Measurements from ENCODE around the gene PPL.
"Not testable (repeated sequence)": the region's sequence is repeated elsewhere in the genome, so short reads cannot be mapped to it uniquely, and the experiment has no call there.

Gene PPL

DNA sequence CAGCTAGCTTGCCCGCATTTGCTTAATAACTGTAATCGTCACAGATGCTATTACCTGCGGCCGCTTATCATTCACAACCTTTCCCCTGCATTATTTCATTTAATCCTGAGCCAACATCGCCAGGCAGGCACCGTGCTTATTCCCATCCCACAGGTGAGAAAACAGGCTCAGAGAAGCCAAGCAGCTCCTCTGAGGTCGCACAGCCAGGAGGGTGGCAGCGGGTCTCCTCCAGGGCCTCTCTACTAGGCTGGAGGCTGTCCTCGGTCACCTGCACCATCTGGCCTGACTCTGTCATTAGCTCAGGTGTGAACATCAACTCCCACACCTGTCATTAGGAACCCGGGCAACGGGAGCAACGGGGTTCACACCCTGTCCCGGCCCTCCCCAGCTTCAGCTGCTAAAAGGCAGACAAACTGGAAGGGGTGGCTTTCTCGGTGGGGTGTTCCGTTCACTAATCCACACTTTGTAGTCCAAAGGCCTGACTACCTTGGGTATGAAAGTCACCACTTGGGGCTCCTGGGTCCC, 3.0 kb downstream of the PPL start:
- no peak for DNase-seq

DNA sequence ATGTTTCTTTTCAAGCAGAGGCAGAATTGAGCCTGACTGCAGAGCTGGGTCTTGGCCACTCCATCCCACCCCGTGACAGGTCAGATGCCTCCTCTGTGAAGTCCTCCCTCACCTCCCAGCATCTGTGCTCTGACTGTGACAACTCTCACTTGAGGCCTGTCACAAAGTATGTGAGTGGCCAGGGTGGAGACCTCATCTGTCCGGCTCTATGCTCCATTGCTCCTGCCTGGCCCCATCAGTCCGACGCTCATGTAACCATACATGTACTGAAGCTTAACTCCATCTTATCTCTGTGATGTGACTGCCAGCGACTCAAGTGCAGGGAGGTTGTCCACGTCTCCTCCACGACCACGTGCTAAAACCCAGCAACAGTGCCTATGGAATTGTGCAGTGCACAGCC, 3.5 kb downstream of the PPL start:
- DNase-seq = no peak

DNA sequence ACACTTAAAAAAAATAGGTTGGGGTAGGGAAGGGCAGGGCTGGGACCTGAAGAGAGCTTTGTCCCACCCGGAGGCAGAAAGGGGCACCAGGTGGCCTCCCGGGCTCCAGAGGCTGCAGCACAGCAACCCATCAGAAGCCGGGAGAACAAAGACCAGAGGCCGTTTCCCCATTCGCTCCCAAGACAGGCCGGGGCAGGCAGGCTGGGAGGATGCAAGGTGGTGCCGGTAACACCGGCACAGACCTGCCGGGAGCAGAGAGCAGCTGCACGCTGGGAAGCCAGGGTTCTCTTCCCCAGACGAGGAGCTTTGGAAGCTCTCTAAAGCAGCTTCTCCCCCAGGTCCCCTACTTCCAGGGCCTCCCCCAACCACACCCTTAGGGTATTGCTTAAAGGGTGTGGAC, 5.6 kb downstream of the PPL start:
- no peak for DNase-seq

DNA sequence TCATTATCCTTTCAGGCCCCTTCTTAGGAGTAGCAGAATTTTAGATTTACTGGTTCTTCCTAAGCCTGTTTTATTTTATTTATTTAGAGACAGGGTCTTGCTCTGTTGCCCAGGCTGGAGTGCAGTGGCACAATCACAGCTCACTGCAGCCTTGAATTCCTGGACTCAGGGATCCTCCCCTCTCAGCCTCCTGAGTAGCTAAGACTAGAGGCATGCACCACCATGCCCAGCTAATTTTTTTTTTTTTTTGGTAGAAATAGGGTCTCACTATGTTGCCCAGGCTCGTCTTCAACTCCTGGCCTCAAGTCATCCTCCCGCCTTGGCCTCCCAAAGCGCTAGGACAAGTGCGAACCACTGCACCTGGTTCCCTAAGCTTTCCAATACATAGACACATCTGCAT, 7.3 kb downstream of the PPL start:
- not testable (repeated sequence) for DNase-seq

DNA sequence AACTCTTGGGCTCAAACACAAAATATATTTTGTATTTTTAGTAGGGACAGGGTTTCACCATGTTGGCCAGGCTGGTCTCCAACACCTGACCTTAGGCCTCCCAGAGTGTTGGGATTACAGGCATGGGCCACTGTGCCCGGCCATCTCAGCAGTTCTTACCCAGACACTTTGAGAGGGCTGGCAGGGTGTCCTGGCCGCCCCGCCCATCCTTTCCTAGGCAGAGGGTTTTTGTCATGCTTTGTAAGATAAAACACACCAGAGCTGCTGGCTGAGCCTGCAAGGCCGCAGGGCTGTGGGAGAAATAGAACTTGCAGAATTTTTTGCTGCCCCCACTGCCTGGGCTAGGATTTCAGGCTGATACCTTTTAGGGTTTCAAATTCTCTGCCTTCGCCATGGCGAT, 8.7 kb downstream of the PPL start:
- DNase-seq = no peak

DNA sequence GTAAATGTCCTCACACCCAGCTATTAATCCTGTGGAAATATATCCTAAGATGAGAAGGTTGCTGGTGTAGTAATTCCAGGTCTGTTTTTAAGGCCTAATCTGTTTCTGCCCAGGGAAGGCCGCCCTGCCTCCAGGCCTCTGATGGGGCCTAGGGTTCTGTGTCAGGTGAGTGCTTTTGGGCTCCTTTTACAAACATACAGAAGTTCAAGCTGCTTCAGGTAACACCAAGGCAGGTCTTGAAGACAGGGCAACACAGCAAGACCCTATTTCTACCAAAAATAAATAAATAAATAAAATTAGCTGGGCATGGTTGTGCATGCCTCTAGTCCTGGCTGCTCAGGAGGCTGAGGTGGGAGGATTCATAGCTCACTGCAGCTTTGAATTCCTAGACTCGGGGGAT, 9.3 kb downstream of the PPL start:
- DNase-seq = no peak

DNA sequence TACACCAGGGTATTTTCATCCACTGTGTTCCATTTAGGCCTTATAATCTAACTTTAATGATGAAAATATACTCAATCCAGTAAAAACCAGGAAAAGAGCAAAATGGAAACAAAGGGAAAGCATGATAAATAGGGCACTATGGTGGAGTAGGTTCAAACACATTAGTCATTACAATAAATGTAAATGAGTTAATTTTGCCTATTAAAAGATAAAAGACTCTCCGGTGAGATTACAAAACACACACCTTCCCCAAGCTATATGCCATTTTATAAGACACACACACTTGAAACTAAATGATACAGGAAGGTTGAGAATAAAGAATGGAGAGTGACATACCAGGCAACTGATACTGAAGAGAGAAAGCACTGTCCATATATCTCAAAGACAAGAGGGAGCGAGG, 10.0 kb downstream of the PPL start:
- no peak for DNase-seq

DNA sequence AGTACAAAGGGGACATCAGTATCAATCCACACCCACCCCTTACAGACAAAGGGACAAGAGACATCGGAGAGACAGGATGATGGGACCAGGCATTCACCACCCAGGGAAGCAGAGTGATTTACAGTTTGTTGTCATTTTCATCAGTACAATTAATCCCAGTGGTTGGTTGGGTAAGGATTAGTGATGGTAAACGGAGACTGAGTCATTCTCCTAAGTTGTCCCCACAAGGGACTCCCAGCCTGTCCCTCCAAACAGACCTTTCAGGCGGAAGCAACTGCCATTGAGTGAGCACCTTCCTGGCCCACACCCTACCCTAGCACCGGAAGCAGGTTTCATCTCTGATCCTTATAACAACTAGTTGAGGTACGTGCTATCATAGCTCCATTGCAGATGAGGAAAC, 11.2 kb downstream of the PPL start:
- no peak for DNase-seq

DNA sequence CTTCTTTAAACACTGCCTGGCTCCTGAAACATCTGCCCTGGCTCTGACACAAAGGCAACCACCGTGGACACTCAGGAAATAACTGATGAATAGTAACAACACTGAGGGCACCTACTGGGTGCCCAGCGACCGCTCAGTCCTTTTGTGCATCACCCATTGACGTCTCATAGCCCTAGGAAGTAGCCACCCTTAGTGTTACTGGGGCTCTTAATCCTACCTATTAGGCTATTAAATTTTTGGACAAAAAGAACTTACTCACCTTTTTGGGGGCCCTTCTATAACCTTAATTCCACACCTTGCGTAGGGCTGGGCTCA, 11.7 kb downstream of the PPL start:
- DNase-seq = no peak

DNA sequence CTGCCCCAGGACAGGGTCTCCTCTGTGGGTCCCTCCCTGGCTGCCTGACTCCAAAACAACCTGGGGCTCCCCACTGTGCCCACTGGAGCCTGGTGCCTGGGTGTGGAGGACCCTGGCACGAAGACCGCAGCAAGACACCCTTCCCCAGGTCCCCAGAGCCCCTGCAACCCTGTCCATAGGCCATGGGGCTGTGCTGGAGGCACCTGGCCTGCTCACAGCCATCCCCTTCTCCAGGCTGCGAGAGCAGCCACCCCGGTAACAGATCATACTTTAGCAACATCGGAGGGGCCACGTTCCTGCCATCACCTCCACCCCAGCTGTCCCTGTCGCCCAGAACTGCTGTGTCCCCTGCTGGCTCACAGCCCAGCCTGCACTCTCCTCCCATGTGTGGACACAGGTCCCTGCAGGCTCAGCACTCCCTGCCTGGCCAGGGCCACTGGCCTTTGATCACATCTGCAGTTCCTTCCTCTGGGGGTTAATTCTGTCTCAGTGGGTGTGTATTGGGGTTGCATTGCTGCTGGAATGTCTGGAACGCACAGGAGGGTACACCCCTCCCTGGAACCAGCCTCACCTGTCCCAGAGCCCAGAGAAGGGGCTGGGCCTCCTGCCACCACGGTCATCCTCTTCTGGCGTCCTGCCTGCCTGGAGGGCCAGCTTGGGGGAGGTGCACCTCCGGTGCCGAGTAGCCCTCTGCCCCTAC, 12.2 kb downstream of the PPL start:
- no peak for DNase-seq

DNA sequence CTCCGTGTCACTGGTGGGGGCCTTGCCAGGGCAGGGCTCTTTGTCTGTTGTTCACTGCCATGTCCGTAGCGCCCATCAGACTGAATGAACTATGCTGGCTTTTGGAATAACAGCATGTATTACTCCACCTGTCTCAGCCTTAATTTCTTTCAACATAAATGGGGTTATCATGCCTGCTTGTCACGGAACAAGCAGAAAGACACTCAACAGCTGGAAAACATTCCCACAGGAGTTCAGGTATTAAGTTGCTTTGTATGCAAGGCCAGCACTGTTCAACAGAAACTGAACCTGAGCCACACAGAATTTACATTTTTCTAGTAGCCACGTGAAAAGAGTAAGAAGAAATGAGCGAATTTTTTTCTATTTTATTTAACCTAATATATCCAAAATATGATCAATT, 13.1 kb downstream of the PPL start:
- DNase-seq = no peak

DNA sequence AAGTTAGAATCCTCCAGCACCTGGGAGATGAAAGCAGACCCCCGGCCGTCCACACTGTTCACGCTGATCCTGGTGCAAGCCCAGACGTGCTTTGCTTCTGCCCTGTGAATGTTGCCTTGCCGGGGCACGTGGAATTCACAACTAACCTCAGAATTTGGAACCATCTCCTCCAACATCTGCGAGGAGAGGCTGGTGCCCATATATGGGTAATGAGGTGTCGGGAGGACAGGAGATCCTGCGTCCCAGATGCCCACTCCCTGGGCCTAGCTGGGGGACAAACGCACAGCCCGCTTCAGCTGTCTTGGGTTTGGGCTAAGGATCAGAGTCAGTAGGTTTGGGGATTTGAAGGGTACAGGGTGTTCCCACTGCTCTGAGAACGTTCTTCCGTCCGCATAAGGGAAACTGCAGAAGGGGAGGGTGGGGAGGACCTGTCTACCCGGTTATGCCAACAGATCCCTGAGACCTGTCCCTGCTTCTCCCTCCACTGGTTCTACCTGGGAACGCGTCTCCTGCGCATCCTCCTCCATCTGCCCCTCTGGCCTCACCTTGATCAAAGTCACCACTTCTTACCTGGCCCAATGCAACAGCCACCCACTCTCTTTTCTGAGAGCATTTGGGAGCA, 14.1 kb downstream of the PPL start:
- no peak for DNase-seq

DNA sequence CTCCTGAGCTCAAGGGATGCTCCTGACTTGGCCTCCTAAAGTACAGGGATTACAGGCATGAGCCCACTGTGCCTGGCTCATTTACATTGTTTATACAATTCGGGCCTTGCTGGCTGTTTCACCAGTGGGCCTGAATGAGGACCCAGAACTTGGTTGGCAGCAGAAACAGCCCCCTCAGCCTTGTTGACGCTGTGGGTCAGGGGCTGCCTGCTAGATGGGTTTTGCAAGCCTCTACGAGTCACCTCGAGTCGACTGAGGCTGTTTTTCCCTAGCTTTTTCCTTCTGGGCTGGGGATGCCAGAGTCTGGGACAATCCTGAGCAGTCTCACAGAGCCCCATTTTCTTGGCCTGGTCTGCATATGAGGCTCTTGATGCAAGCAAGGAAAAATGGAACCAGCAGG, 16.1 kb downstream of the PPL start:
- DNase-seq = no peak

DNA sequence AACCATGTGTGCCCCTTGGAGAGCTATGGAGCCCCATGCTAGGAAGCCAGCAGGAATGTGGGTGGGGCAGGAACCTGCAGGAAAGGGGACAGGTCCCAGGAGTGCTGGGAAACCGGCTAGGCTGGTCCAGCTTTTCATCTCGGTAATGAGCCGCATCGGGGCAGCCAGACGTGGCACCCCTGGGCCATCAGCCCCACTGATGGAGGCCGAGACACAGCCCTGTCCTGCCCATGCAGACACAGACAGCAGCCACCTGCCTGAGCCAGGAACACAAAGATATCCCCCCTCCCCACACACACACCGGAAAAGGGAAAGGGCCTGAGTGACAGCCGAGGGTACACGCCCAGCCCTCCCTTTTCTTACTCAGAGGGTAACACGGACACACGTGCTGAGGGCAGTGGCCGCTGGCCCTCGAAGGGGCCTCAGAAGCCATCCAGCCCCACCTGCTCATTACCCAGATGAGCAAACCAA, 18.1 kb downstream of the PPL start:
- DNase-seq = no peak

DNA sequence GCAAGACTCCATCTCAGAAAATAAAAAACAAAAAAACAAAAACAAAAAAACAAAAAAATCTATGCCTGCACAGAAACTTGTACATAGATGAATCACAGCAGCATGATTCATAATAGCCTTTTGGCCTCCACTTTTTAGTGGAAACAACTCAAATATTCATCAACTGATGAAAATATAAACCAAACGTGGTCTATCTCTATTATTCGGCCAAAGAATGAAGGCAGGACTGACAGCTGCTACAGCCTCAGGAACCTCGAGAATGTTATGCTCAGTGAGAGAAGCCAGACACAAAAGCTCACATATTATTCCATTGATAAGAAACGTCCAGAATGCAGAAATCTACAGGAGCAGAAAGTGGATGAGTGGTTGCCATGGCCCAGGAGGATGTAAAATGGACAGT, 19.8 kb downstream of the PPL start:
- no peak for DNase-seq

DNA sequence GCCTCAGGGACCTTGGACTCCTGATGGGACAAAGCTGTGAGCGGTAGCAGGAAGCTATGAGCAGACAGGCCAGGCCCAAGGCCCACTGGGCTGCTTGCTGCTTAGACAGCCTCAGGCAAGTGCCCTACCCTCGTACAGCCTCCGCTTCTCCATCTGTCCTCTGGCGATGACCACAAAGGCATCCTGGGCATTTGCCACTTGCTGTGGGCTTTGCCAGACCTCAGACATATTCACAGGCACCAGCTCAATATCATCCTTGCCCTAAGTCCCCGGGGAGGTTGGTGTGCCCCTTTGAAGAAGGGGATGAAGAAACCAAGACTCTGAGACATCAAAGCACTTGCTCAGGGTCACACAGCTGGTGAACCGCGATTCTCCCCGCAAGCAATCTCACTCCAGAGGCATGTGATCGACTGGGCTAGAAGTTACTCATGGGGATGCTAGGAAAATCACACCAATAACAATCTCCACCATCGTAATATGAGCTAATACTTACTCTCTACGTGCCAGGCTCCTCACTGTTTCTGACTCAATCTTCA, 21.7 kb downstream of the PPL start:
- DNase-seq = no peak

DNA sequence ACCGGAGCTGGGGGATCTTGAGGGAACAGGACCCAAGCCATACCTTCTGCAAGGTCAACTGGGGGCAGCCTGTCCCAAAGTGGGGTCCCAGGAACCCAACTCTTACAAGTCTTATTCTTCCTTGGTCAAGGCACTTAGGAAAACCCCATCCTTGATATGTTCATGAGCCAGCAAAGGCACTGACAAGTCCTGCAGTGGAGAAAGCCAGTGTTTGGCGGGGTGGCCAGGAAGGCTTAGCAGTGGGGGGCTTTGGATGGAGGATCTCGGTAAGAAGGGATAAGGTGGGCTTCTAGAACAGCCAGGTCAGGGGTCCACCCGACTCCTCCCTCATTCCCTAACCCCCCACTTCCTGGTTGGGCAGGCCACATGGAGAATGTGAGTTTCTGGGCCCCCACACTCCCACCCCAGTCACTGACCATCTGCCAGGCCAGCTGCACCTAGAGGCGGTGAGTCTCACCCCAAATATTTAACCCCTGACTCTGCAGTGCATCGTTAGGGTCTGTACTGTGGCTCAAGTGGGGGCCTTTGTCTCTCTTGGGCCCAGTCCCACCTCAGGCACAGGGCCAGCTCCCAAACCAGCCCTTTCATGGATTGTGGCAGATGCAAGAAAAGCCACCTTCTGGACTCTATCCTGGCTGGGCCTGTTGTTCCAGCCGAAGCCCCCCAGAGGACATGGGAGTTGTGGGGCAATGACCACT, 22.3 kb downstream of the PPL start:
- DNase-seq = no peak

DNA sequence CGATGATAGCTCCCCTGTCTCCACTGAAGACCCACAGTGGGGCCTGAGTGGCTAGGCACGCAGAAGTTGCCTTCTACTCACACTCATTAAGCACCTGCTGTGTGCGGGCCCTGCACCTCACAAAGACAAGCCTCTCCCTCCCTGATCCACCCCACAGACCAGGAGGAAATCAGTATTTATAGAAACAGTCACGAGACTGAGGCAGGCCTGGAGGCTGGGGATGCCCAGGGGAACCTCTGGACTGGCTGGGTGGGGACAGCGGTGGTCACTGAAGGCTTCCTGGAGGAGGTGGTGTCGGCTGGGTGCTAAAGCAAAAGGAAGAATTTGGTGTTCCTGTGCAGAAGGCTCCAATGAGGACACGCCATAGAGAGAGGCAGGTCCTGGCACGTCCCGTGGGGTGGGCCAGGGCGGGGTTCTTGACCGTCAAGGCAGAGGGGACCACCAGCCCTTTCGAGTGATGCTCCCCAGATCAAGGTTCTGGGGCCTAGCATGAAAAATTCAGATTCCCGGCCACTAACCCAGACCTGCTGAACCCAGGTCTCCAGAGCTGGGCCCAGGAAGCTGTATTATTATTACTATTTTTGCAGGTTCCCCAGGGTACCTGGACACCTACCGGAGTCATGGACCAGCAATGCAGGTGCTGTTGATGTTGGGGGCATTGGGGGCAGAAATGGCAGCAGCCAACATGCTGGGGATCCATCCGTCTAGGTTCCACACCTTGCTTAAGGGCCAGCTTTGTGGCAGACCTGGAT, 23.0 kb downstream of the PPL start:
- no peak for DNase-seq

DNA sequence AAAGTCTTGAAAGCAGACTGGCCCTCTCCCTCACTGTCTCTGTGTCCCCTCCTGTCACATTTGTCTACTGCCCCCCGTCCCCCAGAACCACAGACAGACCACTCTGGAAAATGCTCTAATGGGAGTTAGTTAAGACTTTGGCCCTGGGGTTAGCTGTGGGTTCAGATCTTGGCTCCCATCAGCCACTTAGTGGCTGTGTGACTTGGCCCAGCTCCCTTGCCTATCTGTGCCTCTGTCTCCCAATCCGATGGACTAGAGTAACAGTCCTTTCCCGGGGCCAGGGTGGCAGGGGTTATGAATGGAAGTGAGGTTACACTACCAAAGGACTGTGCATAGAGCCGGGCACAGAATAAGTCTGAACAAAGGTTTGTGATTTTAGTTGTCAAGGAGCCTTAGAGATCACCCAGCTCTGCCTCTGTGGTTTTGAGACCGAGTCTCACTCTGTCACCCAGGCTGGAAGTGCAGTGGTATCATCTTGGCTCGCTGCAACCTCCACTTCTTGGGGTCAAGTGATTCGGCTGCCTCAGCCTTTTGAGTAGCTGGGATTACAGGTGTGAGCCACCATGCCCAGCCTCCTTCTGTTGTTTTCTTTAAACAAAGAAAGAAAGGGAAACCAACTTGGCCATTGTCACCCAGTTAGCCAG, 23.7 kb downstream of the PPL start:
- DNase-seq = no peak

DNA sequence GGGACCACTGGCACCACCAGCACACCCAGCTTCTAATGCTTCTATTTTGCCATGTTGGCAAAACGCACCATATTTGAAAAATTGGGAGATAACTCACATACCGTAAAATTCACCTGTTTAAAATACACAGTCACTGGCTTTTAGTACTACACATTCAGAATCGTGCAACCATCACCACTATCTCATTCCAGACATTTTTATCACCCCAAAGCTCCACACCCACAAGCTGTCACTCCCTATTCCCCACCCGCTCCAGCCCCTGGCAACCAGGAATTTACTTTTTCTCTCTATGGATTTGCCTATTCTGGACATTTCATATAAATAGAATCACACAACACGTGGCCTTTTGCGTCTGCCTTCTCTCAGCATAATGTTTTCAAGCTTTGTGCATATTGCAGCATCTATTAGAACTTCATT, 25.0 kb downstream of the PPL start:
- DNase-seq = no peak

DNA sequence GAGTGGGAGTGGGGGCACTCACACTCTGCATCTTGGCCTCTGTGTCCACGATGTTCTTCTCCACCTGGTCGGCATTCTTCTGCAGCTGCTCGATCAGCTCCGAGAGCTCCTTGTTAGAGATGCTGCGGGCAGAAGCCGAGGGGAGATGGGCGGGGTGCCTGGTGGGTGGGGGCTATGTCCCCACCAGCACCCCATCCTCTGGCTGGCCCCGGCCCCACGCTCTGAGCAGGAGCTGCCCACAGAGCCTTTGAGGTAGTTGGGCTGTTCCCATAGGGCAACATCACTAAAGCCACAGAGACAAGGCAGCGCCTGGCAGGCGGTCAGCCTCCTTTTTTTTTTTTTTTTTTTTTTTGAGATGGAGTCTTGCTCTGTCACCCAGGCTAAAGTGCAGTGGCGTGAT, 26.1 kb downstream of the PPL start:
- no peak for DNase-seq

DNA sequence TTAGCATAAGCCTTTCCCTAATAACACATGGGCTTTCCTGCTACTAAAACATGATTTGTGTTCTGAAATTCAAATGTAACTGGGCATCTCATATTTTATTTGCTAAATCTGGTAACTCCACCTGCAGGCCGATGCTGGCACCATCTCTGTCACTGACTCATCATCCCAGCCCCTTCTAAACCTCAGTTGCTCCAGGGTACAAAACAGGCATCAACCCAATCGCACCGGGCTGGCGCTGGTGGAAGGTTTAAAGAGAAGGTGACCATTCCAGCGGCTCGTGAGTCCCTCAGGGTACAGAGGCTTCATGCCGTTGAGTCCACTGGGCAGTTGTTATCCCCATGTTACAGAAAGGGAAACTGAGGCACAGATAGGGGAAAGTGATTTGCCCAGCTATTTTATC, 27.1 kb downstream of the PPL start:
- DNase-seq = no peak

Measured in CD4-positive, alpha-beta T cell treated with Interleukin-12 subunit alpha and Interleukin-12 subunit beta, for 1 hour (primary cell).